ENCODE data around the gene BTBD9. TPM values are rescaled to one million over a fixed set of nuclear protein-coding genes. Genes with fewer than 3 reads are reported as not detected.
A peak's percentile ranks its signal among the peaks of the same experiment; 100 is the strongest.

BTBD9 gene
- total RNA-seq, 6 experiments from 2014 or later = 11.0 to 12.7 (median 12.5) TPM

DNA sequence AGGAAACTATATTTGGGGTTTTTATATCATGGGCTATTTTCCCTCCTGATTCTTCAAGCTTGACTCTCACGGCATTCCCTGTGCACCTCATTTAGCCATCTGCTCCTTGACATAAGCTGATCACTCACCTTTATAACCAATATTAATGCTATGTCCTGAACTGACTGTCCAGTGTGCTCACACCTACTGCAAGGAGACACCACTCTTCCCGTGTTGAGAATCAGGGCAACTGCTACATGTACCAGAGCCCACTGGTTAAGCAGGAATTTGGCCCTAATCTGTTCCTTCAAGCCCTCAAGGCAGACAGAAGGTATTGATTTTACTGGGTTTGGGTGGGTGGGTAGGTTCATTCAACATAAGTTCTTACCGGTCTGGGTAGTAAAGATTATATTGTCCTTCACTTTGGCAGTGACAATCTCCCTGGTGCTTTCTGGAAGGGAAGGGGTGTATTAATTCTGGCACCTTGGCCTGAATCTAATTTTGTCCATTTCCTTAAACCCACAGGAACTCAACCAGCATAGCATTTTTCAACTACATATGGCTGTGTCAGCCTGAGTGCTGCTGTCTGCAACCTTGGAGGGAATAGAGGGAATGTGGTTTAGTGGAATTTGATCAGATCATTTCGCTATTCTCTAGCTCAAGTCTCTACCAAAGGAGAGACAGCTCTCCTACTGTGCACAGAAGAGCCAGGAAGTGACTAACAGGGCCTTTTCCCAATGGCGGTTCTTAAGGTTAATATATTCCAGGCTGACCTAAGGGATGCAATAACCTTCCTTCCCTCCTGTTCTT lies 293.2 kb downstream of the BTBD9 start:
- Mint-ChIP-seq H3K27ac (peak overlapping the region; percentile 65), H3K9me3 (no peaks in the 10 kb centered on the region), H3K36me3 (ENCODE audit: low read depth) (no peaks in the 10 kb centered on the region), H3K4me3 (peak overlapping the region; percentile 42), H3K4me1 (ENCODE audit: low read depth) (peaks cover 64% of the 10 kb centered on the region), H3K27me3 (ENCODE audit: insufficient read depth) (no peaks in the 10 kb centered on the region; the same call in 1 of the 2 replicates)
- TF ChIP-seq, protein P1, sequence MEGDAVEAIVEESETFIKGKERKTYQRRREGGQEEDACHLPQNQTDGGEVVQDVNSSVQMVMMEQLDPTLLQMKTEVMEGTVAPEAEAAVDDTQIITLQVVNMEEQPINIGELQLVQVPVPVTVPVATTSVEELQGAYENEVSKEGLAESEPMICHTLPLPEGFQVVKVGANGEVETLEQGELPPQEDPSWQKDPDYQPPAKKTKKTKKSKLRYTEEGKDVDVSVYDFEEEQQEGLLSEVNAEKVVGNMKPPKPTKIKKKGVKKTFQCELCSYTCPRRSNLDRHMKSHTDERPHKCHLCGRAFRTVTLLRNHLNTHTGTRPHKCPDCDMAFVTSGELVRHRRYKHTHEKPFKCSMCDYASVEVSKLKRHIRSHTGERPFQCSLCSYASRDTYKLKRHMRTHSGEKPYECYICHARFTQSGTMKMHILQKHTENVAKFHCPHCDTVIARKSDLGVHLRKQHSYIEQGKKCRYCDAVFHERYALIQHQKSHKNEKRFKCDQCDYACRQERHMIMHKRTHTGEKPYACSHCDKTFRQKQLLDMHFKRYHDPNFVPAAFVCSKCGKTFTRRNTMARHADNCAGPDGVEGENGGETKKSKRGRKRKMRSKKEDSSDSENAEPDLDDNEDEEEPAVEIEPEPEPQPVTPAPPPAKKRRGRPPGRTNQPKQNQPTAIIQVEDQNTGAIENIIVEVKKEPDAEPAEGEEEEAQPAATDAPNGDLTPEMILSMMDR (IDR thresholded peaks at IDR 0.05) = no peak
- peak; percentile 82 for DNase-seq

GRCh38 chr6:38345586-38345985 lies 294.1 kb downstream of the BTBD9 start:
- Mint-ChIP-seq H3K9me3 (no peaks in the 10 kb centered on the region), H3K36me3 (ENCODE audit: low read depth) (no peaks in the 10 kb centered on the region), H3K4me3 (no peak overlapping the region), H3K4me1 (ENCODE audit: low read depth) (peaks cover 60% of the 10 kb centered on the region), H3K27ac (peak overlapping the region; percentile 57), H3K27me3 (ENCODE audit: insufficient read depth) (no peaks in the 10 kb centered on the region; the same call in 1 of the 2 replicates)
- TF ChIP-seq, protein P1 (IDR thresholded peaks at IDR 0.05) = no peak
- DNase-seq = no peak

DNA sequence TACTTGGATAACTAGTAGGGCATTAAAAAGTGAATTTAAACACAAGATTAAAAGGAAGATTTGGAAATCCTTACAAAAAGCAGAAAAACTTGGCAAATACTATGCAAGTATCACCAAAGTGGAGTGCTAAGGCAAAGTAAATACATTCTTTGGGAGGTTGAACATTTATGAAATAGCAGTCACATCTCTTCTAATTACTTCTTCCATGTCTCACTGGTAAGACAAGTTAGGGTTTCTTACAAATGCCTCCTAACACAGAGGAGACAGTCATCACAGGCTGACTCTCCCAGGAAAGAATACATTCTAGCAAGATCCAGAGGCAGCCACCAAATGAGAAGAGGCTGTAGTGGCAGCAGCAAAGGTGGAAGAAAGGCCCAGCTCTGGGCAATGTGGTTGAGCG lies 298.2 kb downstream of the BTBD9 start:
- H3K4me3 Mint-ChIP-seq = no peak overlapping the region
- DNase-seq = no peak
- H3K9me3 Mint-ChIP-seq = no peaks in the 10 kb centered on the region
- no peaks in the 10 kb centered on the region for H3K36me3 Mint-ChIP-seq (ENCODE audit: low read depth)
- TF ChIP-seq, protein P1 (IDR thresholded peaks at IDR 0.05) = no peak
- H3K27me3 Mint-ChIP-seq (ENCODE audit: insufficient read depth) = no peaks in the 10 kb centered on the region; the same call in 1 of the 2 replicates
- H3K4me1 Mint-ChIP-seq (ENCODE audit: low read depth) = peaks cover 50% of the 10 kb centered on the region
- peak overlapping the region; percentile 29; the same call in 1 of the 2 replicates for H3K27ac Mint-ChIP-seq

DNA sequence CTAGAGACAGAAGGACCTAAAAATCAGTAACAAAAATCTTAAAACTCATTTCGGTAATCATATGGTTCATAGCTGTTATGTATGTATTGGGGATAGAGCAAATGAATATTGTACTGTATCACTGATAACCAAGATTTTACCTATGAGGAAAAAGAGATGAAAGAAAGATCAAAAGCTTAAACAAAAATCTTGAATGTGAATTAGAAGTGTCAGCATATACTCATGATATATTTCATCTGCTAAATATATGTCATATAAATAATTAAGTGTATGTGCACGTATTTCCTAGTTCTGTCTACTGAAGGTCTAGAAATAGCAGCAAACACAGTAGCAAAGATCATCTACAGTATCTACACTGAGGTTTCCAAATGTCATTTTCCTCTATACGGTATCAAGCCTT lies 299.8 kb downstream of the BTBD9 start:
- H3K27me3 Mint-ChIP-seq (ENCODE audit: insufficient read depth) = no peaks in the 10 kb centered on the region; the same call in 1 of the 2 replicates
- TF ChIP-seq, protein P1 (IDR thresholded peaks at IDR 0.05) = no peak
- H3K4me1 Mint-ChIP-seq (ENCODE audit: low read depth) = peaks cover 40% of the 10 kb centered on the region
- no peak for DNase-seq
- H3K9me3 Mint-ChIP-seq = no peaks in the 10 kb centered on the region
- H3K36me3 Mint-ChIP-seq (ENCODE audit: low read depth) = no peaks in the 10 kb centered on the region
- H3K27ac Mint-ChIP-seq = no peak overlapping the region
- no peak overlapping the region for H3K4me3 Mint-ChIP-seq

GRCh38 chr6:38337819-38338465 lies 301.8 kb downstream of the BTBD9 start:
- peak; percentile 65 for DNase-seq
- TF ChIP-seq, protein P1 (IDR thresholded peaks at IDR 0.05) = peak; percentile 70
- H3K4me3 Mint-ChIP-seq = no peak overlapping the region
- H3K36me3 Mint-ChIP-seq (ENCODE audit: low read depth) = peaks cover 9% of the 10 kb centered on the region
- H3K4me1 Mint-ChIP-seq (ENCODE audit: low read depth) = peaks cover 40% of the 10 kb centered on the region
- peak overlapping the region; percentile 77 for H3K27ac Mint-ChIP-seq
- H3K9me3 Mint-ChIP-seq = peaks cover 7% of the 10 kb centered on the region
- no peaks in the 10 kb centered on the region for H3K27me3 Mint-ChIP-seq (ENCODE audit: insufficient read depth)
